HepG2 (cell line): Measurements from ENCODE around the gene NINL. TPM values are rescaled to one million over a fixed set of nuclear protein-coding genes. Genes with fewer than 3 reads are reported as not detected.
"Not testable (repeated sequence)": the region's sequence is repeated elsewhere in the genome, so short reads cannot be mapped to it uniquely, and the experiment has no call there.

ENCODE experiments used
- BCL6 ChIP-seq: IDR thresholded peaks from 2 replicates; pipeline ENCODE4 v1.6.1; 2016; ENCODE audit warnings: missing genetic modification reagents, missing compliant biosample characterization
- FOXP1 ChIP-seq, 2 experiments: fragments of 450-650 bp in 1 of 2; IDR thresholded peaks; 2 replicates each; pipeline ENCODE4 v1.6.1; 2017 to 2018; ENCODE audit warnings: antibody characterized with exemption in 1 of 2
- HNF4A ChIP-seq: sonication (generic); formaldehyde crosslinking; IDR thresholded peaks from 2 replicates; pipeline ENCODE4 v1.4.0; 2020; ENCODE audit warnings: missing genetic modification reagents
- MTA1 ChIP-seq: sonication (generic); formaldehyde crosslinking; IDR thresholded peaks from 2 replicates; pipeline ENCODE4 v1.4.0; 2020; ENCODE audit warnings: missing genetic modification reagents, mild to moderate bottlenecking, borderline replicate concordance
- NR2F6 ChIP-seq, 2 experiments: IDR thresholded peaks; 2 replicates each; pipeline ENCODE4 v1.6.1; 2016; ENCODE audit warnings: antibody characterized with exemption in 1 of 2, mild to moderate bottlenecking in 1 of 2
- RARA ChIP-seq: IDR thresholded peaks from 2 replicates; pipeline ENCODE4 v1.6.1; 2016; ENCODE audit warnings: missing genetic modification reagents, missing compliant biosample characterization
- RCOR2 ChIP-seq: IDR thresholded peaks from 2 replicates; pipeline ENCODE4 v1.6.1; 2016; ENCODE audit warnings: missing biosample characterization, missing genetic modification reagents
- polyA plus RNA-seq, 8 experiments: library from polyadenylated mRNA; depleted of rRNA in 3 of 8; stranded (reverse) in 7 of 8; unstranded in 1 of 8; fragments of >200 nt; fragmentation: Illumina TruSeq in 4 of 8; extraction: Trizol in 4 of 8; gene quantifications; 2 replicates each; pipeline versions ENCODE4 v1.2.1 to v1.2.3, GENCODE V29; 2011 to 2016; ENCODE audit warnings: low read depth in 4 of 8, missing spikeins in 1 of 8, mixed read lengths in 1 of 8; ENCODE audit not compliant: insufficient read depth in 1 of 8
- total RNA-seq, 5 experiments: library from RNA; depleted of rRNA; stranded (reverse); fragments of >200 nt; fragmentation: Illumina TruSeq; extraction: Trizol; gene quantifications; 2 replicates each; pipeline ENCODE4 v1.2.3, GENCODE V29; 2016; ENCODE audit warnings: low read depth in 1 of 5
- TF ChIP-seq, protein P1 (sequence below): IDR thresholded peaks from 2 replicates; pipeline ENCODE4 v1.6.1; 2012; ENCODE audit warnings: inconsistent platforms
- TF ChIP-seq, protein P2 (sequence below): sonication (generic); formaldehyde crosslinking; IDR thresholded peaks from 2 replicates; pipeline ENCODE4 v1.4.0; 2020; ENCODE audit warnings: mild to moderate bottlenecking, missing genetic modification reagents
- TF ChIP-seq, protein P3 (sequence below): IDR thresholded peaks from 2 replicates; pipeline ENCODE4 v1.4.0; 2020; ENCODE audit warnings: mild to moderate bottlenecking, missing genetic modification reagents
- TF ChIP-seq, protein P4 (sequence below): sonication (generic); formaldehyde crosslinking; IDR thresholded peaks from 2 replicates; pipeline ENCODE4 v1.5.0; 2020; ENCODE audit warnings: mild to moderate bottlenecking, missing genetic modification reagents, borderline replicate concordance

Gene NINL
- total and polyA plus RNA-seq, 2 of the 13 experiments (the other 11 are each of a cell fraction or from before 2014, with no cell fraction given): 32.3 to 34.3 TPM

DNA sequence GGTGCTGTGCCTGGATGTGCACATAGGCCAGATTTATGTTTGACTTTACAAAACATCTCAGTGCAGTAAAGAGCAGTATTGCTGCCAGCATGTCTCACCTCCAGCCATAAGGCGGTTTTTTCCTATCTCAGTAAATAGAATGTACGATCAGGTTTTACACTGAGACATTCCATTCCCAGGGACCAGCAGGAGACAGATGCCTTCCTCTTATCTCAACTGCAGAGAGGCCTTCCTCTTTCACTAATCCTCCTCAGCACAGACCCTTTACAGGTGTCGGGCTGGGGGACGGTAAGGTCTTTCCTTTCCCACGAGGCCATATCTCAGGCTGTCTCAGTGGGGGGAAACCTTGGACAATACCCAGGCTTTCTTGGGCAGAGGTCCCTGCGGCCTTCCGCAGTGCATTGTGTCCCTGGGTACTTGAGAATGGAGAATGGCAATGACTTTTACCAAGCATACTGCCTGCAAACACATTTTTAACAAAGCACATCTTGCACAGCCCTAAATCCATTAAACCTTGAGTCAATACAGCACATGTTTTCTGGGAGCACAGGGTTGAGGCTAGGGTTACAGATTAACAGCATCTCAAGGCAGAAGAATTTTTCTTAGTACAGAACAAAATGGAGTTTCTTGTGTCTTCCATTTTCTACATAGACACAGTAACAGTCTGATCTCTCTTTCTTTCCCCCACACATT is 34.5 kb downstream of the NINL start (continued):
- peak; percentile 40; the same call in 1 of the 2 replicates for TF ChIP-seq NR2F6 (IDR thresholded peaks at IDR 0.05)
- TF ChIP-seq NR2F6 (CRISPR knock-in tag; IDR thresholded peaks at IDR 0.05): peak; percentile 34; the same call in 1 of the 2 replicates
- peak; percentile 32; the same call in 1 of the 2 replicates for TF ChIP-seq HNF4A
- peak; percentile 33; the same call in 1 of the 2 replicates for TF ChIP-seq RARA (CRISPR knock-in tag)
- not testable (repeated sequence) for TF ChIP-seq FOXP1 (IDR thresholded peaks at IDR 0.05)
- 0 out of 2 replicates have a peak, but pooled peaks have one; percentile 17 for TF ChIP-seq FOXP1 (CRISPR knock-in tag; IDR thresholded peaks at IDR 0.05)
- 0 out of 2 replicates have a peak, but pooled peaks have one; percentile 27 for TF ChIP-seq RCOR2 (CRISPR knock-in tag)
- TF ChIP-seq, protein P1, sequence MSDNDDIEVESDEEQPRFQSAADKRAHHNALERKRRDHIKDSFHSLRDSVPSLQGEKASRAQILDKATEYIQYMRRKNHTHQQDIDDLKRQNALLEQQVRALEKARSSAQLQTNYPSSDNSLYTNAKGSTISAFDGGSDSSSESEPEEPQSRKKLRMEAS: 0 out of 2 replicates have a peak, but pooled peaks have one; percentile 8
- TF ChIP-seq, protein P2, sequence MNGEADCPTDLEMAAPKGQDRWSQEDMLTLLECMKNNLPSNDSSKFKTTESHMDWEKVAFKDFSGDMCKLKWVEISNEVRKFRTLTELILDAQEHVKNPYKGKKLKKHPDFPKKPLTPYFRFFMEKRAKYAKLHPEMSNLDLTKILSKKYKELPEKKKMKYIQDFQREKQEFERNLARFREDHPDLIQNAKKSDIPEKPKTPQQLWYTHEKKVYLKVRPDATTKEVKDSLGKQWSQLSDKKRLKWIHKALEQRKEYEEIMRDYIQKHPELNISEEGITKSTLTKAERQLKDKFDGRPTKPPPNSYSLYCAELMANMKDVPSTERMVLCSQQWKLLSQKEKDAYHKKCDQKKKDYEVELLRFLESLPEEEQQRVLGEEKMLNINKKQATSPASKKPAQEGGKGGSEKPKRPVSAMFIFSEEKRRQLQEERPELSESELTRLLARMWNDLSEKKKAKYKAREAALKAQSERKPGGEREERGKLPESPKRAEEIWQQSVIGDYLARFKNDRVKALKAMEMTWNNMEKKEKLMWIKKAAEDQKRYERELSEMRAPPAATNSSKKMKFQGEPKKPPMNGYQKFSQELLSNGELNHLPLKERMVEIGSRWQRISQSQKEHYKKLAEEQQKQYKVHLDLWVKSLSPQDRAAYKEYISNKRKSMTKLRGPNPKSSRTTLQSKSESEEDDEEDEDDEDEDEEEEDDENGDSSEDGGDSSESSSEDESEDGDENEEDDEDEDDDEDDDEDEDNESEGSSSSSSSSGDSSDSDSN (CRISPR knock-in tag): 0 out of 2 replicates have a peak, but pooled peaks have one; percentile 21
- TF ChIP-seq, protein P3, sequence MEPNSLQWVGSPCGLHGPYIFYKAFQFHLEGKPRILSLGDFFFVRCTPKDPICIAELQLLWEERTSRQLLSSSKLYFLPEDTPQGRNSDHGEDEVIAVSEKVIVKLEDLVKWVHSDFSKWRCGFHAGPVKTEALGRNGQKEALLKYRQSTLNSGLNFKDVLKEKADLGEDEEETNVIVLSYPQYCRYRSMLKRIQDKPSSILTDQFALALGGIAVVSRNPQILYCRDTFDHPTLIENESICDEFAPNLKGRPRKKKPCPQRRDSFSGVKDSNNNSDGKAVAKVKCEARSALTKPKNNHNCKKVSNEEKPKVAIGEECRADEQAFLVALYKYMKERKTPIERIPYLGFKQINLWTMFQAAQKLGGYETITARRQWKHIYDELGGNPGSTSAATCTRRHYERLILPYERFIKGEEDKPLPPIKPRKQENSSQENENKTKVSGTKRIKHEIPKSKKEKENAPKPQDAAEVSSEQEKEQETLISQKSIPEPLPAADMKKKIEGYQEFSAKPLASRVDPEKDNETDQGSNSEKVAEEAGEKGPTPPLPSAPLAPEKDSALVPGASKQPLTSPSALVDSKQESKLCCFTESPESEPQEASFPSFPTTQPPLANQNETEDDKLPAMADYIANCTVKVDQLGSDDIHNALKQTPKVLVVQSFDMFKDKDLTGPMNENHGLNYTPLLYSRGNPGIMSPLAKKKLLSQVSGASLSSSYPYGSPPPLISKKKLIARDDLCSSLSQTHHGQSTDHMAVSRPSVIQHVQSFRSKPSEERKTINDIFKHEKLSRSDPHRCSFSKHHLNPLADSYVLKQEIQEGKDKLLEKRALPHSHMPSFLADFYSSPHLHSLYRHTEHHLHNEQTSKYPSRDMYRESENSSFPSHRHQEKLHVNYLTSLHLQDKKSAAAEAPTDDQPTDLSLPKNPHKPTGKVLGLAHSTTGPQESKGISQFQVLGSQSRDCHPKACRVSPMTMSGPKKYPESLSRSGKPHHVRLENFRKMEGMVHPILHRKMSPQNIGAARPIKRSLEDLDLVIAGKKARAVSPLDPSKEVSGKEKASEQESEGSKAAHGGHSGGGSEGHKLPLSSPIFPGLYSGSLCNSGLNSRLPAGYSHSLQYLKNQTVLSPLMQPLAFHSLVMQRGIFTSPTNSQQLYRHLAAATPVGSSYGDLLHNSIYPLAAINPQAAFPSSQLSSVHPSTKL (CRISPR knock-in tag): peak; percentile 73
- TF ChIP-seq MTA1 (CRISPR knock-in tag): peak; percentile 16; the same call in 1 of the 2 replicates
- TF ChIP-seq, protein P4, sequence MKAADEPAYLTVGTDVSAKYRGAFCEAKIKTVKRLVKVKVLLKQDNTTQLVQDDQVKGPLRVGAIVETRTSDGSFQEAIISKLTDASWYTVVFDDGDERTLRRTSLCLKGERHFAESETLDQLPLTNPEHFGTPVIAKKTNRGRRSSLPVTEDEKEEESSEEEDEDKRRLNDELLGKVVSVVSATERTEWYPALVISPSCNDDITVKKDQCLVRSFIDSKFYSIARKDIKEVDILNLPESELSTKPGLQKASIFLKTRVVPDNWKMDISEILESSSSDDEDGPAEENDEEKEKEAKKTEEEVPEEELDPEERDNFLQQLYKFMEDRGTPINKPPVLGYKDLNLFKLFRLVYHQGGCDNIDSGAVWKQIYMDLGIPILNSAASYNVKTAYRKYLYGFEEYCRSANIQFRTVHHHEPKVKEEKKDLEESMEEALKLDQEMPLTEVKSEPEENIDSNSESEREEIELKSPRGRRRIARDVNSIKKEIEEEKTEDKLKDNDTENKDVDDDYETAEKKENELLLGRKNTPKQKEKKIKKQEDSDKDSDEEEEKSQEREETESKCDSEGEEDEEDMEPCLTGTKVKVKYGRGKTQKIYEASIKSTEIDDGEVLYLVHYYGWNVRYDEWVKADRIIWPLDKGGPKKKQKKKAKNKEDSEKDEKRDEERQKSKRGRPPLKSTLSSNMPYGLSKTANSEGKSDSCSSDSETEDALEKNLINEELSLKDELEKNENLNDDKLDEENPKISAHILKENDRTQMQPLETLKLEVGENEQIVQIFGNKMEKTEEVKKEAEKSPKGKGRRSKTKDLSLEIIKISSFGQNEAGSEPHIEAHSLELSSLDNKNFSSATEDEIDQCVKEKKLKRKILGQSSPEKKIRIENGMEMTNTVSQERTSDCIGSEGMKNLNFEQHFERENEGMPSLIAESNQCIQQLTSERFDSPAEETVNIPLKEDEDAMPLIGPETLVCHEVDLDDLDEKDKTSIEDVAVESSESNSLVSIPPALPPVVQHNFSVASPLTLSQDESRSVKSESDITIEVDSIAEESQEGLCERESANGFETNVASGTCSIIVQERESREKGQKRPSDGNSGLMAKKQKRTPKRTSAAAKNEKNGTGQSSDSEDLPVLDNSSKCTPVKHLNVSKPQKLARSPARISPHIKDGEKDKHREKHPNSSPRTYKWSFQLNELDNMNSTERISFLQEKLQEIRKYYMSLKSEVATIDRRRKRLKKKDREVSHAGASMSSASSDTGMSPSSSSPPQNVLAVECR (CRISPR knock-in tag): peak; percentile 12; the same call in 1 of the 2 replicates
- TF ChIP-seq BCL6: 0 out of 2 replicates have a peak, but pooled peaks have one; percentile 8
